Ascending aorta (tissue), 2 donors: Measurements from ENCODE around the gene CLTA. TPM values are rescaled to one million over a fixed set of nuclear protein-coding genes. Genes with fewer than 3 reads are reported as not detected.

Experiments
- DNase-seq, 2 donors: peaks; one replicate each; pipeline ENCODE4 v3.0.0-alpha.2; 2019; ENCODE audit warnings: low spot score in 2 of 2
- H3K27ac ChIP-seq, 2 donors: fragments of 200-600 bp; sonication (generic); one replicate each; pipeline ENCODE4 v1.5.1; 2016 to 2017; ENCODE audit warnings: mild to moderate bottlenecking in 1 of 2
- H3K27me3 ChIP-seq: fragments of 200-600 bp; sonication (generic); one replicate; pipeline ENCODE4 v1.5.1; 2017
- H3K36me3 ChIP-seq, 2 donors: fragments of 200-600 bp; sonication (generic); one replicate each; pipeline ENCODE4 v1.5.1; 2016
- H3K4me1 ChIP-seq, 2 donors: fragments of 200-600 bp; sonication (generic); one replicate each; pipeline ENCODE4 v1.5.1; 2016 to 2017; ENCODE audit warnings: mild to moderate bottlenecking in 1 of 2
- H3K4me3 ChIP-seq, 2 donors: fragments of 200-600 bp; sonication (generic); one replicate each; pipeline ENCODE4 v1.5.1; 2016 to 2017; ENCODE audit warnings: mild to moderate bottlenecking in 1 of 2
- H3K9me3 ChIP-seq, 2 donors: fragments of 200-600 bp; sonication (generic); one replicate each; pipeline ENCODE4 v1.5.1; 2016
- CTCF ChIP-seq, 3 experiments: fragments of 200-600 bp in 2 of 3; fragments of 450-650 bp in 1 of 3; sonication (generic) in 2 of 3; IDR thresholded peaks; one replicate each; pipeline ENCODE4 v1.5.1; 2016 to 2019; ENCODE audit warnings: antibody characterized with exemption in 3 of 3, mild to moderate bottlenecking in 1 of 3, moderate library complexity in 1 of 3
- intact Hi-C: fragments of 100-400 bp; cut with DNase I; formaldehyde crosslinking; loops from one replicate; pipeline ENCODE4 v1.15.1; 2023
- total RNA-seq: library from RNA; depleted of rRNA; stranded (reverse); fragments of >200 nt; gene quantifications from one replicate; pipeline ENCODE4 v1.1.0, GENCODE V29; 2016

Gene CLTA
- total RNA-seq, 1 donor from 2014 or later: 222 TPM

GRCh38 chr9:36187414-36187813 is 3.3 kb upstream of the CLTA start:
- intact Hi-C loops: no loop called here
- H3K4me3 ChIP-seq: no peak overlapping the region
- no peak overlapping the region for H3K27ac ChIP-seq
- H3K36me3 ChIP-seq: no peaks in the 10 kb centered on the region
- peaks cover 0 to 8% of the 10 kb centered on the region in 2 donors for H3K4me1 ChIP-seq
- no peak for TF ChIP-seq CTCF (IDR thresholded peaks at IDR 0.05)
- DNase-seq: no peak
- H3K27me3 ChIP-seq: no peaks in the 10 kb centered on the region
- H3K9me3 ChIP-seq: no peaks in the 10 kb centered on the region

GRCh38 chr9:36188212-36188611 is 2.5 kb upstream of the CLTA start:
- Histone ChIP-seq H3K27ac (no peak overlapping the region), H3K4me3 (no peak overlapping the region), H3K9me3 (no peaks in the 10 kb centered on the region), H3K27me3 (no peaks in the 10 kb centered on the region), H3K36me3 (no peaks in the 10 kb centered on the region), H3K4me1 (peaks cover under 1 to 16% of the 10 kb centered on the region in 2 donors)
- no peak for DNase-seq
- intact Hi-C loops: no loop called here
- no peak for TF ChIP-seq CTCF (IDR thresholded peaks at IDR 0.05)

- intact Hi-C loops: loop anchor here (1.0 to 10.0 kb wide), 4 partner anchors 23 to 135 kb away; partner anchors contain the start of gene GNE
- no peak for TF ChIP-seq CTCF (IDR thresholded peaks at IDR 0.05)
- no peak for DNase-seq
- Histone ChIP-seq H3K4me3 (peak overlapping the region; percentile 86 to 99), H3K27me3 (no peaks in the 10 kb centered on the region), H3K4me1 (peaks cover 4 to 31% of the 10 kb centered on the region in 2 donors), H3K9me3 (no peaks in the 10 kb centered on the region), H3K27ac (peak overlapping the region; percentile 94 to 95), H3K36me3 (no peaks in the 10 kb centered on the region)
Observed at GRCh38 chr9:36189976-36190375, 745 bp upstream of the CLTA start.

GRCh38 chr9:36191290-36191645 is 547 bp downstream of the CLTA start:
- no peak for DNase-seq
- H3K4me3 ChIP-seq: peak overlapping the region; percentile 86 to 99
- H3K4me1 ChIP-seq: peaks cover 4 to 31% of the 10 kb centered on the region in 2 donors
- H3K36me3 ChIP-seq: no peaks in the 10 kb centered on the region
- peak overlapping the region; percentile 94 to 95 for H3K27ac ChIP-seq
- H3K9me3 ChIP-seq: no peaks in the 10 kb centered on the region
- no peaks in the 10 kb centered on the region for H3K27me3 ChIP-seq
- intact Hi-C loops: loop anchor here (2.0 to 10.0 kb wide), 2 partner anchors 24 to 134 kb away; no protein-coding TSS in a partner anchor
- TF ChIP-seq CTCF (IDR thresholded peaks at IDR 0.05): no peak

GRCh38 chr9:36191686-36192085 is 965 bp downstream of the CLTA start:
- Histone ChIP-seq H3K27me3 (no peaks in the 10 kb centered on the region), H3K4me3 (peak overlapping the region; percentile 86 to 99), H3K27ac (peak overlapping the region; percentile 94 to 95), H3K36me3 (no peaks in the 10 kb centered on the region), H3K9me3 (no peaks in the 10 kb centered on the region), H3K4me1 (peaks cover 4 to 31% of the 10 kb centered on the region in 2 donors)
- intact Hi-C loops: loop anchor here (2.0 to 10.0 kb wide), 2 partner anchors 25 to 133 kb away; no protein-coding TSS in a partner anchor
- DNase-seq: no peak
- no peak for TF ChIP-seq CTCF (IDR thresholded peaks at IDR 0.05)

GRCh38 chr9:36192196-36192595 is 1.5 kb downstream of the CLTA start:
- peak overlapping the region; percentile 86 to 99 for H3K4me3 ChIP-seq
- peaks cover 0 to 3% of the 10 kb centered on the region in 2 donors for H3K36me3 ChIP-seq
- H3K27ac ChIP-seq: no peak overlapping the region
- DNase-seq: no peak
- peaks cover 4 to 31% of the 10 kb centered on the region in 2 donors for H3K4me1 ChIP-seq
- no peak for TF ChIP-seq CTCF (IDR thresholded peaks at IDR 0.05)
- intact Hi-C loops: loop anchor here (10.0 kb wide), 1 partner anchor 133 kb away; no protein-coding TSS in a partner anchor
- no peaks in the 10 kb centered on the region for H3K27me3 ChIP-seq
- H3K9me3 ChIP-seq: no peaks in the 10 kb centered on the region
